Putamen (tissue), 1 donor: ENCODE measurements around the gene CTAG2.
"Not testable (repeated sequence)": the region's sequence is repeated elsewhere in the genome, so short reads cannot be mapped to it uniquely, and the experiment has no call there.

Experiments
- DNase-seq: peaks from one replicate; pipeline ENCODE4 v3.0.0-alpha.2; 2016; ENCODE audit warnings: low spot score

Gene CTAG2

GRCh38 chrX:154653413-154653812 lies at the start of gene CTAG2:
TSS of gene CTAG2 (minus strand) at chrX:154653579. CDS start at chrX:154653515, 64 bp downstream.
- DNase-seq, result not testable (repeated sequence)

DNA sequence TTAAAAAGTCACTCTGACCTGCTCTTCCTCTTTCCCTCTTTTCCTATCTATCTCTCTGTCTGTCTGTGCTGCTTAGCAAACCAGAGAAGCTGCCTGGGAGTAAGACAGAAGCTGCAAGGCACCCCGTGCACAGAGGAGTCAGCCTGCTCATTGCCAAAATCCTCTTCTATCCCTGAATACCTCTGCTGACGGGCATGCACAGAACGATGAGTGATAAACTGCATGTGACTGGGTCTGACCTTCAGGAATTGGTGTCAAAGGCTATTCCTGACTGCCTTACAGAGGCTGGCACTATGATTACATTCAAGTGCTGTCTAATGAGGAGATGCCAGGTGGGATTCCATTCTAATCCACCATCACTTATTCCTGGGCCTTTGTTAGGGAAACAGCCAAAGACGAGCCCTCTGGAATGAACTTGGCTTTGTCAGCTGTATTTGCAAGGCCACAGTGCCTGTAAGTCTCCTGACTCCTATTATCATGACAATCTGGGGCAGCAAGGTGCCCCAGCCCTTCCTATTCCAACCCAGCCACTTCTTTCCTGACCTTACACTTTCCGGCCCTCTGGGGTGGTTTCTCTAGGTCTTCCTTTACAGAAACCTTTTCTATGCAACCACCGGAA lies 45.4 kb upstream of the CTAG2 start:
- DNase-seq, result no peak

- no peak for DNase-seq
Measured at GRCh38 chrX:154696676-154697045, 43.3 kb upstream of the CTAG2 start.

DNA sequence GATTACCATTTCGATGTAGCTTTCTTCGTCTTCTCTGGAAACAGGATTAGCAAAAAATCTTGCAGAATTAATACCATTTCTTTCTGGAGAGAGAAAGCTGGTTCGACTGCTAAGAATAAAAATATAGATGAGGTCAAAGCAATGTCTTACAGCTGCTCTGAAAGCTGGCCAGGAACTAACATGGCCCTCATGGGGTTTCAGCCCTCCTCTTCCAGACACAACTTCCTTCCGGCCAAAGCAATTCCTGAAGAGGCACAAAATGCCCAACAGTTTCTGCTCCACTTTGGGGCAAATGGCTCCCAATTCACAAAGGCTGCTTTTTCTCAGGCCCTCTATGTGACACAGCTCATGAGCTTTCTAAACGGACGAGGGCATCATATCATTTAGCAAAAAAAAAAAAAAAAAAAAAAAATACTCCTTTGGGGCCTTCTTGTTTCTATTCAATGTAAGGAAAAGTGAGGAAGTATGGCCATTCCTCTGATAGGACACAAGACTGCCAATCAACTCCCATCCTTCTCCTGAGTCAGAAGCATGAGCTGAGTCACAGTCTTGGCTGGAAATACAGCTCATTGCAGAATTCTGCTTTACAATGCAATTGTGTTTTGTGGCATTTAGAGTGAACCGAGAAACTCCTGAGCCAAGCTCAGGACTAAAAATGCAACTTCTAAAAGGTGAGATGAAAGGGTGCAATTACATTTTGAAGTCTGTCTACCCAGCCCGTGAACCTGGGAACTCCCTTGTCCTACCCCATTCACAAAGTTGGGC lies 42.7 kb upstream of the CTAG2 start:
- DNase-seq, result no peak

DNA sequence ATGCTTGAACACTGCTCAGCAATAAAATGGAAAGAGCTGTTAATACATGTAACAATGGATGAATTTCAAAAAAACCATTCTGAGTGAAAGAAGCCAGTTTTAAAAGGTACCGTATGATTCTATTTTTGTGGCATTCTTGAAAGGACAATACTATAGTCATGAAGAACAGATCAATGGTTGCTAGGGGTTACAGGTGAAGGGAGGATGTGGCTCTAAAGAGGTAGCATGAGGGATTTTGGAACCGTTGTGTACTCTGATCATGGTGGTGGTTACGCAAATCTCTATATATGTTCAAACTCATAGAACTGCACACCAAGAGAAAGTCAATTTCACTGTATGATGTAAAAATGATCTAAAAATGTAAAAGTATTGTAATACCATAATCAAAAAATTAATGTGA lies 40.0 kb upstream of the CTAG2 start:
- no peak for DNase-seq

DNA sequence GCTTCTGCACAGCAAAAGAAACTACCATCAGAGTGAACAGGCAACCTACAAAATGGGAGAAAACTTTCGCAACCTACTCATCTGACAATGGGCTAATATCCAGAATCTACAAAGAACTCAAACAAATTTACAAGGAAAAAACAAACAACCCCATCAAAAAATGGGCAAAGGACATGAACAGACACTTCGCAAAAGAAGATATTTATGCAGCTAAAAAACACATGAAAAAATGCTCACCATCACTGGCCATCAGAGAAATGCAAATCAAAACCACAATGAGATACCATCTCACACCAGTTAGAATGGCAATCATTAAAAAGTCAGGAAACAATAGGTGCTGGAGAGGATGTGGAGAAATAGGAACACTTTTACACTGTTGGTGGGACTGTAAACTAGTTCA lies 37.1 kb upstream of the CTAG2 start:
- DNase-seq, result not testable (repeated sequence)

GRCh38 chrX:154672084-154672483 lies 18.7 kb upstream of the CTAG2 start:
- not testable (repeated sequence) for DNase-seq

DNA sequence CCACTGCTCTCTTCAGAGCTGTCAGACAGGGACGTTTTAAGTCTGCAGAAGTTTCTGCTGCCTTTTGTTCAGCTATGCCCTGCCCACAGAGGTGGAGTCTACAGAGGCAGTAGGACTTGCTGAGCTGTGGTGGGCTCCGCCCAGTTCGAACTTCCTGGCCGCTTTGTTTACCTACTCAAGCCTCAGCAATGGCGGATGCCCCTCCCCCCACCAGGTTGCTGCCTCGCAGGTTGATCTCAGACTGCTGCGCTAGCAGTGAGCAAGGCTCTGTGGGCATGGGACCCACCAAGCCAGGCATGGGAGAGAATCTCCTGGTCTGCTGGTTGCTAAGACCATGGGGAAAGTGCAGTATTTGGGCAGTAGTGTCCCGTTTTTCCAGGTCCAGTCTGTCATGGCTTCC lies 17.5 kb upstream of the CTAG2 start:
- not testable (repeated sequence) for DNase-seq

DNA sequence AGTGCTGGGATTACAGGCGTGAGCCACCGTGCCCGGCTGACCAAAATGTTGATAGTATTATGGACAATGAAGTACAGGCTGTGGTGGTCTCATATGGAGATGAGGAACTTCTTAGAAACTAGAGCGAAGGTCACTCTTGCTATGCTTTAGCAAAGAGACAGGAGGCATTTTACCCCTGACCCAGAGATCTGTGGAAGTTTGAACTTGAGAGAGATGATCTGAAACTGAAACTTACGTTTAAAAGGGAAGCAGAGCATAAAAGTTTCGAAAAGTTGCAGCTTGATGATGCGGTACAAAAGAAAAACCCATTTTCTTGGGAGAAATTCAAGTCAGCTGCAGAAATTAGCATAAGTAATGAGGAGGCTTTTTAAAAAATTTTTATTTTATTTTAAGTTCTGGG lies 8.5 kb upstream of the CTAG2 start:
- no peak for DNase-seq

DNA sequence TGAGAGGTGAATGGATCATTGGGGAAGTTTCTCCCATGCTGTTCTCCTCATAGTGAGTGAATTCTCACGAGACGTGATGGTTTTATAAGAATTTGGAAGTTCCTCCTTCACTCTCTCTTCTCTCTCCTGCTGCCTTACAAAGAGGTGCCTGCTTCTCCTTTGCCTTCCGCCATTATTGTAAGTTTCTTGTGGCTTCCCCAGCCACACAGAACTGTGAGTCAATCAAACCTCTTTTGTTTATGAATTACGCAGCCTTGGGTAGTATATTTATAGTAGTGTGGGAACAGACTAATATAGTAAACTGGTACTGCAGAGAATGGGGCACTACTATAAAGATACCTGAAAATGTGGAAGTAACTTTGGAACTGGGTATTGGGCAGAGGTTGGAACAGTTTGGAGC lies 7.8 kb upstream of the CTAG2 start:
- no peak for DNase-seq

DNA sequence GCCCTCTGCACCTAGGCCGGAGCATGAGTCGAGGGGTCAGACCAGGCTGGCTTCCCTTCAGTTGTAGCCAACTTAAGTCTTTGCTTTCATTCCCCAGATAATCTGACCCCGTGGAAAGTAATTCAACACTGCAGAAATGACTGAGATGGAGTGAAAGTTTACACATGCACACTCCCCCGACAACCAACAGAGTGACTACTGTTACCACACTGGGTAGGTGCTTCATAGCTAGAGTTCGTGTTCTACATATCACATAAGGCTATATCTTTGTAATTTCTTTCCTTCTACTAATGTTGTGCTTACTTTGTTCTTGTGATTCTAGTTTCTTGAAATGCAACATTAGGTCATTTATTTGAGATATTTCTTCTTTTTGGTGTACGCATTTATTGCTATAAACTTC lies 7.2 kb upstream of the CTAG2 start:
- no peak for DNase-seq

DNA sequence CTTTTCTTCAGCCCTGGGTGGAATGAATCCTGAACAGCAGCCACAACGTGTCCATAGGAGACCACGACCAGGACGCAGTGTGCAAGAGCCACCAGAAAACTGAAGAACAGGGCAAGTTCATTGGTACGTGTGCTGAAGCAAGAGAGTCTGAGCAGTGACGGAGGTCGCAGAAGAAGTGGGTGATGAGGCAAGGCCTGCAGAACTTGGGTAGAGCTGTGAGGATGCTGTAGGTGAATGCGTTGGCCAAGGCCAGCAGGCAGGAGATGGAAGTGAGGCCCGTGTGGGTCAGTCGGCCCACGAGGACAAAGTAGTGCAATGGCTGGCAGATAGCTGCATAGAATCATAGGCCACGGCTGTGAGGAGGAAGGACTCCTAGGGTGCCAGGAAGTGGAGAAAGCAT lies 5.6 kb upstream of the CTAG2 start:
- no peak for DNase-seq

DNA sequence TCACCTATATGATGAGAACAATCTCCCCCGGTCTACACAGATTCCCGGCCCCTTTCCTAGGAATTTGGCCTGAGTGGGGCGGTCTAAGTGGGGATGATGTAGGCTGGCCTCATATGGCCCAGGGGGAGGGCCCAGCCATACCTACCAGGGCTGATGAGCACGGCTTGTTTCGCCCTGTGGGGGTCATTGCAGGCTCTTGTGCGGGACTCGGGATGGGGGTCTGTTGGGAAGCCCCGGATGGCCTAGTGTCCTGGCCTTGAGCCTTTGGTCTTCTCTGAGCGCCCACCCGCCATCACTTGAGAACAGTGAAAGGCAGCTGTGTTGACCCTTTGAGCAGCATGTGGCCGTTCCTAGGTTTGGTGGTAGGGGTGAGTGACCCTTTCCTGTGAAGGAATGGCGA lies 4.8 kb upstream of the CTAG2 start:
- DNase-seq, result no peak

GRCh38 chrX:154657226-154657805 lies 3.9 kb upstream of the CTAG2 start:
- DNase-seq, result no peak

- DNase-seq, result no peak
Measured at GRCh38 chrX:154655786-154656185, 2.4 kb upstream of the CTAG2 start.

DNA sequence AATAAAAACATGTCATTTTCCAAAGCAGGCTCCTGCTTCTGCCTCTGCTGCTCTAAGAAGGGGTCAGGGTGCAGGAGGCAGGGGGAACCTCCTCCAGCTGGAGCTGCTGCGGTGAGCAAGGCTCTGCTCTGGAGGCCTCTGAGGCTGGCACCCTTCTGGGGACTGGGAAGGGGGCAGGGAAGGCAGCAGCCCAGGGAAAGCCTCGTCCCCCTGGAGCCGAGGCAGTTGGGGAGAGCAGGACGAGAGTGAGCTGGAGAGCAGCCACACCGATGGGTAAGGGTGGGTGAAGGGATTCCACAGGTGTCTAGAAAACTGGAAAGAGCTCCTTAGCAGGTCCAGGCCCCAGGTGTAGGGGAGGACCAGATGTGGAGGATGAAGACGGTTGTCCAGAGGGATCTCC lies 2.0 kb upstream of the CTAG2 start:
- DNase-seq, result no peak

GRCh38 chrX:154654925-154655324 lies 1.5 kb upstream of the CTAG2 start:
- no peak for DNase-seq

- DNase-seq, result no peak
Measured at GRCh38 chrX:154654372-154654771, 993 bp upstream of the CTAG2 start.

DNA sequence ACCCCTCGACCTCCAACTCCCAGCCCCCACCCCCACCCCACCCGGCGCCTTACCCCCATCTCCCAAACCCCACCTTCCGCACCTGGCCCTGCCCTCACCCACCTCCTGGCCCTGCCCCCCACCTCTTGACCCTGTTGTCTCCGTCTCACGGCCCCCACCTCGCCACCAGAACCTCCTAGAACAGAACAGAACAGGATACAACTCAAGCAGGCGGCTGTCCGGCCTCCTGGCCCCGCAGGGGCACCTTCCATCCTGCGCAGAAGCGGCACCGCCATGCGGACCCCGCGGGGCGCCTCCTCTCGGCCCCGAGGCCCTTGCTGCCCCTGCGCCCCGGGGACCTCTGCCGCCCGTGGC lies 354 bp downstream of the CTAG2 start:
- no peak for DNase-seq

GRCh38 chrX:154652311-154653047 lies 900 bp downstream of the CTAG2 start:
- no peak for DNase-seq

DNA sequence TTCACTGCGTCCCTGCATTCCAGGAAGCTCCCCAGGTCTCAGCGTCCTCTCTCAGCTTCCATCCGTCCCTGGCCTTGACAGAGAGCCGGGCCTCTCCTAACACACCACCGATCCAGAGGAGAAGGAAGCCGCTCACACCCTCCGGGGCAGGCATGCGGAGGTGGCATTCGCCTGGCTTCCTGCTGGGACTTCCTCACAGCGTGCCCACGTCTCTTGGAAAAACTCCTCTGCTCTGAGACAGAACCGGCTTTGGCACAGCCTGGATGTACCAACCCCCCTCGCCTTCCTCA lies 3.2 kb downstream of the CTAG2 start:
- DNase-seq, result no peak

DNA sequence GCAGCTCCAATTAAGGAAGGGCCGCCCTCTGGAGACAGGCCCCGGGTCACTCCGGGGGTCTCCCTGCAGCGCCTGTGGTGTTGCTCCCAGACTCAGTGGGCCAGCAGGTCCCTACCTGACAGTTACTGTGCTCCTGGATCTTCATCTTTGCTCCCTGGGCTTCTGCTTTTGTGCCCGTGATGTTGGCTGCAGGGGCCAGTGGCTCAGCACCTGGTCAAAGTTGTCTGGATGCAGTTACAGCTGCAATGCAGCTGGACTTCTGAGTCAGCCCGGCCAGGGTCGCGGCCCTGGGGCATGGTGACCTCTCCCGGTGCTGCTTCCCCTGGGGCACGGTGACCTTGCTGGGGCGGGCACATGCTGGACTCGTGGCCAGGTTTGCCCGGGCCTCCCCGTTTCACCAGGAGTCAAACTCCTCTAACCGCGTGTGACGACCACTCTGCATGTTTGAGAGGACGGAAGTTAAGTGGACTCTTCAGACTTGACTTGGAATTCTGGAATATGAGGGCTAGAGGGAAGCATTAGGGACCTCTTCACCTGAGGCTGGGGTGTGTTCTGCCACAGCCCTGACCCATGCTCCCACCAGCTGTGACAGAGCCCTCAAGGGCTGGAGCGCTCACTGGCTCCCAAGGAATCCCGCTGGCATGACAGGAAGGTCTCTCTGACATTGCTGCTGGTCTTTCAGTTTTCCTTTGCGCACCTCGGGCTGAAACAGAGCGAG lies 3.7 kb downstream of the CTAG2 start:
- no peak for DNase-seq

DNA sequence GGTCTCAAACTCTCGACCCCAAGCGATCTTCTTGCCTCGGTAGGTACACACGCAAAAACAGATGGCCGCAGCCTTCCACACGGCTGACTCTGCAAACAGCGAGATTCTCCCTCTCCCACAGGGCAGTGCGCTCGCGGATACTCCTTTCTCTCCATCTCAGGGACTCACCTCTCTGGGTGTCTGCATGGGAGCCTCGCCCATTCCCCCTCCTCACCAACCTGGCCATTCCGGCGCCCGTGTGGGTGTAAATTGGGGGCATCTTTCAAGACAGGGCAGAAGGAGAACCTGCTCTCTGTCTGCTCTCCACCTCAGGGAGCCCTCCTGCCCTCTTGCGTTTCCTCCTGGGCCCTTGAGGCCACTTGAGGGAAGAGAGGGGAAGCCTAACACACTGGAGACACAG lies 4.4 kb downstream of the CTAG2 start:
- no peak for DNase-seq
